Measurements from ENCODE around the gene DCAF7.

Gene DCAF7

GRCh38 chr17:63613663-63614062, 63.4 kb downstream of the DCAF7 start:
- TF ChIP-seq POLR2AphosphoS5 (IDR thresholded peaks at IDR 0.05; ENCODE audit: low read depth, low read length) (no peak), REST (IDR thresholded peaks at IDR 0.05; ENCODE audit: insufficient read depth in 1 of 2, low read depth in 2 of 2, low read length in 2 of 2) (no peak), SIN3A (IDR thresholded peaks at IDR 0.05; ENCODE audit: borderline replicate concordance, insufficient read depth, low read length) (no peak), TAF1 (IDR thresholded peaks at IDR 0.05; ENCODE audit: borderline replicate concordance, insufficient read depth, low read length) (no peak), FOXP2 (optimal IDR thresholded peaks at IDR 0.05; ENCODE audit: borderline replicate concordance, extremely low read depth, extremely low read length, insufficient read depth) (no peak)

DNA sequence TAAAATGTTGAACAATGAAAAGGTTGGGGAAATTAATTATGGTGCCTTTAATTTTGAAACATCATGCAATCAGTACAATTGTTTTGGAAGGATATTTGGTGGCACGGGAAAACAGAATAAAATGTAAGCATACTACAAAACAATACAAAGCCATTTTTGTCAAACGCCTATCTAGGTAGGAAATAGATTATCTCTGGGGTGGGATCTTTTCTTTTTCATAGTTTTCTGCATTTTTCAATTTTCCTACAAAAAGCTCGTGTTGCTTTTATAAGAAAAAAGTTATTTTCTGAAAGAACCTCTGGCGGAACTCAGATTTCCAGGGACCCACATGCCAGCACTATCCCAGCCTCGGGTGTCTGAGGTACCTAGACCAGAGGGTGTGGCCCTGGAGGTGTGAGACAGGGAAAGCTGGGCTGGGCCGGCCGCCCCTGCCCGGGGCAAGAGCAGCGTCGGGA, 71.0 kb downstream of the DCAF7 start:
- TF ChIP-seq POLR2AphosphoS5 (IDR thresholded peaks at IDR 0.05; ENCODE audit: low read depth, low read length), result no peak
- no peak for TF ChIP-seq SIN3A (IDR thresholded peaks at IDR 0.05; ENCODE audit: borderline replicate concordance, insufficient read depth, low read length)
- TF ChIP-seq REST (IDR thresholded peaks at IDR 0.05; ENCODE audit: insufficient read depth in 1 of 2, low read depth in 2 of 2, low read length in 2 of 2), result no peak
- no peak for TF ChIP-seq TAF1 (IDR thresholded peaks at IDR 0.05; ENCODE audit: borderline replicate concordance, insufficient read depth, low read length)
- no peak for TF ChIP-seq FOXP2 (optimal IDR thresholded peaks at IDR 0.05; ENCODE audit: borderline replicate concordance, extremely low read depth, extremely low read length, insufficient read depth)

- peak; percentile 80; the same call in 1 of the 2 replicates for TF ChIP-seq SIN3A (IDR thresholded peaks at IDR 0.05; ENCODE audit: borderline replicate concordance, insufficient read depth, low read length)
- peak; percentile 97 for TF ChIP-seq POLR2AphosphoS5 (IDR thresholded peaks at IDR 0.05; ENCODE audit: low read depth, low read length)
- no peak for TF ChIP-seq FOXP2 (optimal IDR thresholded peaks at IDR 0.05; ENCODE audit: borderline replicate concordance, extremely low read depth, extremely low read length, insufficient read depth)
- TF ChIP-seq REST (IDR thresholded peaks at IDR 0.05; ENCODE audit: insufficient read depth in 1 of 2, low read depth in 2 of 2, low read length in 2 of 2), result 0 out of 4 replicates have a peak, but pooled peaks of 1 of the 2 experiments have one; percentile 39
- TF ChIP-seq TAF1 (IDR thresholded peaks at IDR 0.05; ENCODE audit: borderline replicate concordance, insufficient read depth, low read length), result peak; percentile 87
Measured at GRCh38 chr17:63621684-63622573, 71.7 kb downstream of the DCAF7 start, which contains the start of gene MAP3K3. Gene MAP3K3, plus strand, starts transcription at chr17:63622417. Its CDS starts 343 bp downstream, at chr17:63622760.

DNA sequence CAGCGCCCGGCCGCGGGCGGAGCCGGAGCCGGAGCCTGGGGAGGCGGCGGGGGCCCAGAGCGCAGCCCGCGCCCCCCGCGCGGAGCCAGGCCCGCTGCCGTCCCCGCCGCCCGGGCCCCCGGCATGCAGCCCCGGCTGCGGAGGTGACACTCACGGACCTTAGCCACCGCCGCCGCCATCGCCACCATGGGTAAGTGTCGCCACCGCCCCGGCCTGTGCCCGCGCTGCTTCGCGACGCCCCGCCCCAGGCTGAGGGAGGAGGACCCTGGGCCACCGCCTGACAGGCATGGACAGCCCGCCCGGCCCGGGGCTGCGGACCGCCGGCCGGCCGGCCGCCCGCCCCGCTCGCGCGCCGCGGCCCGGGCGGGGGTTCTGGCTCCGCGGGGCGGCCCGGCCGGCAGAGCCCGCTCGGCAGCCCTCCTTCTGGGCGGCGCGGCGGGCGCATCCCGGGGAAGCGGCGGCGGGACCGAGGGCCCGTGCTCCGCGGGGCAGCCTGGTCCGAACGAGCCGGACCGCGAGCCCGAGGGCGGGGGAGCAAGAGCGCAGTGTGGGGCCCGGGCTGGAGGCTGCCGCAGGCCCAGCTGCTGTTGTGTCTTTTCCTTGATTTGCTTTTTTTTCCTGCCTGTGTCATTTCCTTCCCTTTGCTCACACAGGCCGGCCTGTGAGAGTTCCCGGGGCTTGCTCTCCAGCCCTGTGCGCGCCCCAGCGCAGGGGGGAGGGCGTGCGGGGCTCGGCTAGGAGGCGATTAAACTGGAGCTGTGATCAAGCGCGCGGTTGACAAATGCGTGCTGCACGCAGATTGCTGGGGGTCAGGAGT, 72.5 kb downstream of the DCAF7 start:
- TF ChIP-seq SIN3A (IDR thresholded peaks at IDR 0.05; ENCODE audit: borderline replicate concordance, insufficient read depth, low read length) (peak; percentile 90; the same call in 1 of the 2 replicates), REST (IDR thresholded peaks at IDR 0.05; ENCODE audit: insufficient read depth in 1 of 2, low read depth in 2 of 2, low read length in 2 of 2) (no peak)

Measured in PFSK-1 (cell line).